MM.1S (cell line): ENCODE data around the gene PTPRG.

Source experiments
- DNase-seq: peaks from one replicate; pipeline ENCODE4 v3.0.0-alpha.2; 2015
- H2AFZ ChIP-seq: fragments of 300-600 bp; sonication (generic); 2 replicates; pipeline ENCODE4 v1.6.0; 2016; ENCODE audit warnings: antibody characterized with exemption, low read length
- H3F3A ChIP-seq: fragments of 300-600 bp; sonication (generic); 2 replicates; pipeline ENCODE4 v1.6.1; 2016; ENCODE audit warnings: mild to moderate bottlenecking, antibody characterized with exemption, low read length, moderate library complexity, mixed read lengths; ENCODE audit not compliant: insufficient read depth
- H3K27ac ChIP-seq: fragments of 300-600 bp; sonication (generic); 2 replicates; pipeline ENCODE4 v1.5.1; 2016; ENCODE audit warnings: mild to moderate bottlenecking, low read length
- H3K27me3 ChIP-seq: fragments of 300-600 bp; sonication (generic); replicated peaks from 2 replicates; pipeline ENCODE4 v1.6.0; 2016; ENCODE audit warnings: low read length; ENCODE audit not compliant: insufficient read depth
- H3K36me3 ChIP-seq: fragments of 300-600 bp; sonication (generic); replicated peaks from 2 replicates; pipeline ENCODE4 v1.6.1; 2016; ENCODE audit warnings: mild to moderate bottlenecking, low read length, mixed read lengths; ENCODE audit not compliant: insufficient read depth
- H3K4me1 ChIP-seq: fragments of 300-600 bp; sonication (generic); 2 replicates; pipeline ENCODE4 v1.6.1; 2016; ENCODE audit warnings: low read length, mixed read lengths
- H3K4me2 ChIP-seq: fragments of 300-600 bp; sonication (generic); 2 replicates; pipeline ENCODE4 v1.6.0; 2016; ENCODE audit warnings: low read depth, low read length
- H3K4me3 ChIP-seq: fragments of 300-600 bp; sonication (generic); 2 replicates; pipeline ENCODE4 v1.5.1; 2016; ENCODE audit warnings: low read length, mixed read lengths
- H3K79me2 ChIP-seq: fragments of 300-600 bp; sonication (generic); 2 replicates; pipeline ENCODE4 v1.6.1; 2016; ENCODE audit warnings: mixed run types, low read length, mixed read lengths
- H3K9ac ChIP-seq: fragments of 300-600 bp; sonication (generic); 2 replicates; pipeline ENCODE4 v1.6.1; 2016; ENCODE audit warnings: low read length, mixed read lengths
- H3K9me2 ChIP-seq: fragments of 300-600 bp; sonication (generic); replicated peaks from 2 replicates; pipeline ENCODE4 v1.6.1; 2016; ENCODE audit warnings: mild to moderate bottlenecking, low read length, mixed read lengths; ENCODE audit not compliant: insufficient read depth
- H3K9me3 ChIP-seq: fragments of 300-600 bp; sonication (generic); replicated peaks from 2 replicates; pipeline ENCODE4 v1.6.1; 2016; ENCODE audit warnings: mild to moderate bottlenecking, low read length, mixed read lengths; ENCODE audit not compliant: insufficient read depth
- H4K20me1 ChIP-seq: fragments of 300-600 bp; sonication (generic); 2 replicates; pipeline ENCODE4 v1.6.1; 2016; ENCODE audit warnings: mild to moderate bottlenecking, low read length, moderate library complexity, mixed read lengths; ENCODE audit not compliant: insufficient read depth
- CTCF ChIP-seq: fragments of 300-600 bp; sonication (generic); IDR thresholded peaks from 2 replicates; pipeline ENCODE4 v1.5.1; 2016; ENCODE audit warnings: antibody characterized with exemption, low read length, mixed read lengths
- EZH2 ChIP-seq: fragments of 300-600 bp; sonication (generic); optimal IDR thresholded peaks from 2 replicates; pipeline ENCODE3; 2017; ENCODE audit warnings: low read depth, mild to moderate bottlenecking, antibody characterized with exemption, low read length, mixed read lengths
- EZH2phosphoT487 ChIP-seq: fragments of 300-600 bp; sonication (generic); IDR thresholded peaks from 2 replicates; pipeline ENCODE4 v1.6.1; 2018; ENCODE audit warnings: antibody characterized with exemption, low read length

Gene PTPRG

GRCh38 chr3:61922118-61922517 lies 360.7 kb downstream of the PTPRG start:
- no peaks in the 10 kb centered on the region for H3K9me2 ChIP-seq
- H3K27me3 ChIP-seq = no peaks in the 10 kb centered on the region
- no peak overlapping the region for H3K27ac ChIP-seq
- no peaks in the 10 kb centered on the region for H3F3A ChIP-seq
- peaks cover 3% of the 10 kb centered on the region; the same call in 1 of the 2 replicates for H3K79me2 ChIP-seq
- no peak overlapping the region for H3K4me3 ChIP-seq
- H3K36me3 ChIP-seq = no peaks in the 10 kb centered on the region
- no peak for DNase-seq
- no peak overlapping the region for H3K9ac ChIP-seq
- H3K4me1 ChIP-seq = no peaks in the 10 kb centered on the region
- TF ChIP-seq EZH2 = no peak
- no peak for TF ChIP-seq CTCF
- no peak overlapping the region for H2AFZ ChIP-seq
- no peaks in the 10 kb centered on the region for H4K20me1 ChIP-seq
- H3K9me3 ChIP-seq = no peaks in the 10 kb centered on the region
- no peak overlapping the region for H3K4me2 ChIP-seq

- H3K4me1 ChIP-seq = no peaks in the 10 kb centered on the region
- no peaks in the 10 kb centered on the region for H4K20me1 ChIP-seq
- TF ChIP-seq EZH2 = no peak
- TF ChIP-seq EZH2phosphoT487 = no peak
- no peak for TF ChIP-seq CTCF
- no peak overlapping the region for H3K9ac ChIP-seq
- no peaks in the 10 kb centered on the region for H3K36me3 ChIP-seq
- H3K4me3 ChIP-seq = no peak overlapping the region
- H3K79me2 ChIP-seq = peaks cover 3% of the 10 kb centered on the region; the same call in 1 of the 2 replicates
- no peak overlapping the region for H2AFZ ChIP-seq
- H3K9me3 ChIP-seq = no peaks in the 10 kb centered on the region
- H3F3A ChIP-seq = no peaks in the 10 kb centered on the region
- H3K27ac ChIP-seq = no peak overlapping the region
- DNase-seq = no peak
- no peaks in the 10 kb centered on the region for H3K27me3 ChIP-seq
- H3K4me2 ChIP-seq = no peak overlapping the region
- H3K9me2 ChIP-seq = no peaks in the 10 kb centered on the region
Observed at GRCh38 chr3:61924090-61924735, 362.8 kb downstream of the PTPRG start.

GRCh38 chr3:61924991-61925390 lies 363.6 kb downstream of the PTPRG start:
- no peaks in the 10 kb centered on the region for H3K27me3 ChIP-seq
- peaks cover 3% of the 10 kb centered on the region; the same call in 1 of the 2 replicates for H3K79me2 ChIP-seq
- H3K9me2 ChIP-seq = no peaks in the 10 kb centered on the region
- TF ChIP-seq EZH2 (no peak), EZH2phosphoT487 (no peak), CTCF (no peak)
- no peaks in the 10 kb centered on the region for H3K36me3 ChIP-seq
- H3K4me2 ChIP-seq = no peak overlapping the region
- DNase-seq = no peak
- H4K20me1 ChIP-seq = no peaks in the 10 kb centered on the region
- no peak overlapping the region for H3K9ac ChIP-seq
- H3K9me3 ChIP-seq = no peaks in the 10 kb centered on the region
- no peak overlapping the region for H3K4me3 ChIP-seq
- no peak overlapping the region for H2AFZ ChIP-seq
- H3K27ac ChIP-seq = no peak overlapping the region
- H3F3A ChIP-seq = no peaks in the 10 kb centered on the region
- H3K4me1 ChIP-seq = no peaks in the 10 kb centered on the region
